Ishikawa (cell line): ENCODE measurements around the gene IFNA6.

Experiments
- CREB1 ChIP-seq: IDR thresholded peaks from 2 replicates; pipeline ENCODE4 v1.6.1; 2012; ENCODE audit warnings: low read depth
- EP300 ChIP-seq: IDR thresholded peaks from 2 replicates; pipeline ENCODE4 v1.6.1; 2012; ENCODE audit warnings: borderline replicate concordance
- NFIC ChIP-seq: IDR thresholded peaks from 2 replicates; pipeline ENCODE4 v1.6.1; 2012
- RAD21 ChIP-seq: IDR thresholded peaks from 2 replicates; pipeline ENCODE4 v1.6.1; 2012; ENCODE audit warnings: low read depth
- REST ChIP-seq: IDR thresholded peaks from 2 replicates; pipeline ENCODE4 v1.6.1; 2012; ENCODE audit warnings: low read depth, mild to moderate bottlenecking
- TAF1 ChIP-seq: IDR thresholded peaks from 2 replicates; pipeline ENCODE4 v1.6.1; 2012; ENCODE audit warnings: low read depth, mild to moderate bottlenecking
- TCF12 ChIP-seq: IDR thresholded peaks from 2 replicates; pipeline ENCODE4 v1.6.1; 2012; ENCODE audit warnings: low read depth
- TEAD4 ChIP-seq: IDR thresholded peaks from 2 replicates; pipeline ENCODE4 v1.6.1; 2012
- USF1 ChIP-seq: IDR thresholded peaks from 2 replicates; pipeline ENCODE4 v1.6.1; 2012
- YY1 ChIP-seq: IDR thresholded peaks from 2 replicates; pipeline ENCODE4 v1.6.1; 2012; ENCODE audit warnings: low read depth

GRCh38 chr9:21398955-21399489 is 48.3 kb upstream of the IFNA6 start:
- TF ChIP-seq USF1, result no peak
- no peak for TF ChIP-seq REST
- TF ChIP-seq TAF1, result no peak
- TF ChIP-seq EP300, result no peak
- no peak for TF ChIP-seq YY1
- no peak for TF ChIP-seq TCF12
- TF ChIP-seq CREB1, result no peak
- no peak for TF ChIP-seq NFIC
- TF ChIP-seq TEAD4, result no peak
- no peak for TF ChIP-seq RAD21
